ENCODE data around the gene CRYBG1.

CRYBG1 gene

GRCh38 chr6:106609699-106610098 lies 249.2 kb downstream of the CRYBG1 start:
- TF ChIP-seq FOXP2 (optimal IDR thresholded peaks at IDR 0.05; ENCODE audit: control extremely low read depth, extremely low read length, insufficient read depth) (no peak), POLR2AphosphoS5 (IDR thresholded peaks at IDR 0.05; ENCODE audit: borderline replicate concordance, low read depth, low read length) (no peak), EZH2 (IDR thresholded peaks at IDR 0.05) (no peak)
- Histone ChIP-seq H3K9me3 (ENCODE audit: low read depth, low read length) (no peaks in the 10 kb centered on the region), H3K9ac (ENCODE audit: insufficient read length) (no peak overlapping the region), H3K4me3 (no peak overlapping the region), H3K36me3 (ENCODE audit: insufficient read depth, low read length) (no peaks in the 10 kb centered on the region), H3K27ac (no peak overlapping the region)
- DNase-seq (ENCODE audit: low read depth, low spot score) = peak; percentile 5

GRCh38 chr6:106611030-106611429 lies 250.5 kb downstream of the CRYBG1 start:
- no peaks in the 10 kb centered on the region for H3K36me3 ChIP-seq (ENCODE audit: insufficient read depth, low read length)
- no peak overlapping the region for H3K27ac ChIP-seq
- no peaks in the 10 kb centered on the region for H3K9me3 ChIP-seq (ENCODE audit: low read depth, low read length)
- DNase-seq (ENCODE audit: low read depth, low spot score) = no peak
- no peak overlapping the region for H3K4me3 ChIP-seq
- TF ChIP-seq POLR2AphosphoS5 (IDR thresholded peaks at IDR 0.05; ENCODE audit: borderline replicate concordance, low read depth, low read length) = no peak
- TF ChIP-seq EZH2 (IDR thresholded peaks at IDR 0.05) = no peak
- no peak for TF ChIP-seq FOXP2 (optimal IDR thresholded peaks at IDR 0.05; ENCODE audit: control extremely low read depth, extremely low read length, insufficient read depth)
- H3K9ac ChIP-seq (ENCODE audit: insufficient read length) = no peak overlapping the region

GRCh38 chr6:106612671-106613416 lies 252.3 kb downstream of the CRYBG1 start:
- Histone ChIP-seq H3K36me3 (ENCODE audit: insufficient read depth, low read length) (no peaks in the 10 kb centered on the region), H3K9ac (ENCODE audit: insufficient read length) (no peak overlapping the region), H3K9me3 (ENCODE audit: low read depth, low read length) (no peaks in the 10 kb centered on the region), H3K27ac (no peak overlapping the region), H3K4me3 (no peak overlapping the region)
- TF ChIP-seq POLR2AphosphoS5 (IDR thresholded peaks at IDR 0.05; ENCODE audit: borderline replicate concordance, low read depth, low read length) (no peak), FOXP2 (optimal IDR thresholded peaks at IDR 0.05; ENCODE audit: control extremely low read depth, extremely low read length, insufficient read depth) (no peak), EZH2 (IDR thresholded peaks at IDR 0.05) (no peak)
- DNase-seq (ENCODE audit: low read depth, low spot score) = no peak

- Histone ChIP-seq H3K36me3 (ENCODE audit: insufficient read depth, low read length) (no peaks in the 10 kb centered on the region), H3K4me3 (no peak overlapping the region), H3K9me3 (ENCODE audit: low read depth, low read length) (no peaks in the 10 kb centered on the region), H3K27ac (no peak overlapping the region), H3K9ac (ENCODE audit: insufficient read length) (no peak overlapping the region)
- no peak for DNase-seq (ENCODE audit: low read depth, low spot score)
- TF ChIP-seq POLR2AphosphoS5 (IDR thresholded peaks at IDR 0.05; ENCODE audit: borderline replicate concordance, low read depth, low read length) (no peak), FOXP2 (optimal IDR thresholded peaks at IDR 0.05; ENCODE audit: control extremely low read depth, extremely low read length, insufficient read depth) (no peak), EZH2 (IDR thresholded peaks at IDR 0.05) (no peak)
These were observed 253.1 kb downstream of the CRYBG1 start for GRCh38 chr6:106613590-106613989.

DNA sequence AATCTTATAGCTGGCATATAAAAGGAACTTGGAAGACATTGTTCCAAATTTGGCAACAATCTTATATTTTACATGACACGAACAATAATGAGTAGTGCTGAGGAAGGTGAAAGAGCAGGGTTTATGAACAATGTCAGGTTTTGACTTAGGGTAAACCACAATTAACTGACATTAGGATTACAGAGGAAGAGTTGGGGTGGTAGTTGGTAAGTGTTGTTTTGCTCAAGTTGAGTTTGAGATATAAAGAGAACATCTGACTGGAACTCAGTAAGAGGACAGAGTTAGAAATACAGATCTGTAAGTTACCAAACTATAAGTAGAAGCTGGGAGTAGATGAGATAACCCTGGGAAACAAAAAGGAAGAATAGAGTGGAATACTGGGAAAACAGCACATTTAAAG lies 253.6 kb downstream of the CRYBG1 start:
- Histone ChIP-seq H3K4me3 (no peak overlapping the region), H3K36me3 (ENCODE audit: insufficient read depth, low read length) (no peaks in the 10 kb centered on the region), H3K9me3 (ENCODE audit: low read depth, low read length) (no peaks in the 10 kb centered on the region), H3K27ac (no peak overlapping the region), H3K9ac (ENCODE audit: insufficient read length) (no peak overlapping the region)
- DNase-seq (ENCODE audit: low read depth, low spot score) = no peak
- TF ChIP-seq POLR2AphosphoS5 (IDR thresholded peaks at IDR 0.05; ENCODE audit: borderline replicate concordance, low read depth, low read length) (no peak), FOXP2 (optimal IDR thresholded peaks at IDR 0.05; ENCODE audit: control extremely low read depth, extremely low read length, insufficient read depth) (no peak), EZH2 (IDR thresholded peaks at IDR 0.05) (no peak)

DNA sequence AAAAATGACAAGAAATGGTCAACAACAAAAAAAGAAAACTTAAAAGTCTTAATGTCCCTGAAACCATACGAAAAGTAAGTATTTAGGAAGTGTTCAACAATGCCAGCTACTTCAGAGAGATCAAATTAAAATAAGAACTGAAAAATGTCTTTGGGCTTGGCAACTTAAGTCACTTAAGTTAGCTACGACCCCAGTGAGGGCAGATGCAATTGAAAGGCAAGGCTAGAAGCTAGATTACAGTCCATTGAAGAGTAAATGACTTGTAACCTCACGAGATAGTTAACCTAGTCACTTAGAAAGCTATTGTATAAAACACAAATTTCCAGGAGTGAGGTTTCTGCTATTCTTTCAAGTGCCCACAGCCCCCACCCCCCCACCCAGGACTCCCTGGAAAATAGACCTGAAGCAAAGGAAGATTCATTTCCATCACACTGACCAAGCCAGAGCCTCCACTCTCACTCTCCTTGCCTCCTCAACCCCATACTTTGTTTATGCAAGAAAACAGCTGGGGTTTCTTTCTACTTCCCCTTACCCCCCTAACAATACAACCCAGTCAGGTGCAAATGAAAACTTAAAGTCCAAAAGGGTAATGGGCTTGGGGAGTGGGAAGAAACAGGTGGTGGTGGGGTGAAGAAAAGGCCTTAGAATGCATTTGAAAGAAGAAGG lies 254.2 kb downstream of the CRYBG1 start:
- Histone ChIP-seq H3K9ac (ENCODE audit: insufficient read length) (no peak overlapping the region), H3K27ac (no peak overlapping the region), H3K4me3 (no peak overlapping the region), H3K9me3 (ENCODE audit: low read depth, low read length) (no peaks in the 10 kb centered on the region), H3K36me3 (ENCODE audit: insufficient read depth, low read length) (no peaks in the 10 kb centered on the region)
- TF ChIP-seq EZH2 (IDR thresholded peaks at IDR 0.05) (no peak), POLR2AphosphoS5 (IDR thresholded peaks at IDR 0.05; ENCODE audit: borderline replicate concordance, low read depth, low read length) (no peak), FOXP2 (optimal IDR thresholded peaks at IDR 0.05; ENCODE audit: control extremely low read depth, extremely low read length, insufficient read depth) (no peak)
- DNase-seq (ENCODE audit: low read depth, low spot score) = no peak

DNA sequence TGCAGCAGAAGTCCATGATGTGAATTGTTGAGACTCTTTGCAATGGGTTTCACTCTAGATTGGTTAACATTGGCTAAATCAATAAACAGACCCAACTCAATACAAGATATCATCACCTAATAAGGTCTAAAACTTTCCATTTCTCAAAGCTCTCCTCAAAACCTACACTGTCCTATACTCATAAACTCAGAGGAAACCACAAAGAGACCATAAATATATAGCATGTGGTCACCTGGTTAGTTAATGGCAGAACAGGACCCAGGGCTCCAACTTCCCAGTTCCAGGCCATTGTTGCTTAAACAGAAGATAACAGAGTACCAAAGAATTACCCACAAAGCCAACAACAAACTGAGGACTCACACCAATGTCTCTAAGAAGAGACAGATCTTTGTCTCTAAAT lies 256.8 kb downstream of the CRYBG1 start:
- TF ChIP-seq EZH2 (IDR thresholded peaks at IDR 0.05) (no peak), POLR2AphosphoS5 (IDR thresholded peaks at IDR 0.05; ENCODE audit: borderline replicate concordance, low read depth, low read length) (no peak), FOXP2 (optimal IDR thresholded peaks at IDR 0.05; ENCODE audit: control extremely low read depth, extremely low read length, insufficient read depth) (no peak)

GRCh38 chr6:106617857-106618256 lies 257.3 kb downstream of the CRYBG1 start:
- DNase-seq (ENCODE audit: low read depth, low spot score) = no peak
- Histone ChIP-seq H3K9me3 (ENCODE audit: low read depth, low read length) (no peaks in the 10 kb centered on the region), H3K36me3 (ENCODE audit: insufficient read depth, low read length) (no peaks in the 10 kb centered on the region), H3K4me3 (no peak overlapping the region), H3K9ac (ENCODE audit: insufficient read length) (no peak overlapping the region), H3K27ac (no peak overlapping the region)
- TF ChIP-seq EZH2 (IDR thresholded peaks at IDR 0.05) (no peak), FOXP2 (optimal IDR thresholded peaks at IDR 0.05; ENCODE audit: control extremely low read depth, extremely low read length, insufficient read depth) (no peak), POLR2AphosphoS5 (IDR thresholded peaks at IDR 0.05; ENCODE audit: borderline replicate concordance, low read depth, low read length) (no peak)

More for the DNA sequence above, 256.8 kb downstream of the CRYBG1 start:
- Histone ChIP-seq H3K4me3 (no peak overlapping the region), H3K36me3 (ENCODE audit: insufficient read depth, low read length) (no peaks in the 10 kb centered on the region), H3K9me3 (ENCODE audit: low read depth, low read length) (no peaks in the 10 kb centered on the region), H3K9ac (ENCODE audit: insufficient read length) (no peak overlapping the region), H3K27ac (no peak overlapping the region)
- no peak for DNase-seq (ENCODE audit: low read depth, low spot score)

Data from SK-N-MC (cell line).